Testis (tissue), 2 donors: Measurements from ENCODE around the gene ICAM4.

Experiments
- CTCF ChIP-seq, 3 experiments: fragments of 450-650 bp in 2 of 3; fragments of 200-600 bp in 1 of 3; sonication (generic) in 1 of 3; IDR thresholded peaks; one replicate each; pipeline ENCODE4 v1.5.1; 2016 to 2019; ENCODE audit warnings: antibody characterized with exemption in 3 of 3, mild to moderate bottlenecking in 2 of 3, moderate library complexity in 1 of 3
- POLR2A ChIP-seq: fragments of 450-650 bp; IDR thresholded peaks from one replicate; pipeline ENCODE4 v1.6.1; 2017; ENCODE audit warnings: antibody characterized with exemption, mild to moderate bottlenecking, moderate library complexity

DNA sequence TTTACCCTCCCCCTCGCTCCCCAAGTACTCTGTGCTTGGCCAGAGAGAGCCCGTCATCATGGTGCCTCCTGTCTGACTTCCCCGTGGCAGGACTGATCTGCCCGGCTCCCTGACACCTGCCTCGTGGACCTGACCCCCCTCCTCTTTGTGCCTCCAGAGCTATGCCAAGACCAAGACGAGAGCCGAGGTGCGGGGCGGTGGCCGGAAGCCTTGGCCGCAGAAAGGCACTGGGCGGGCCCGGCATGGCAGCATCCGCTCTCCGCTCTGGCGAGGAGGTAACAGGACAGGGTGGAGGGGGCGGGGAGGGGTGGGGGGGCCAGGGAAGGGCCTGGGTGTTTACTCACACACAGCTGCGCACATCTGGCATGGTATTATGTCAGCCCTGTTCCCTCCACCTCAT lies 30.2 kb upstream of the ICAM4 start:
- TF ChIP-seq POLR2A (no peak), CTCF (IDR thresholded peaks at IDR 0.05) (no peak)
